Activated T-helper 1 cell treated with Interleukin-2 at 50 U/mL for 16 hours (primary cell): ENCODE results near the gene SLC25A22.

ENCODE experiments used
- DNase-seq: peaks from one replicate; pipeline ENCODE4 v3.0.0-alpha.2; 2020; ENCODE audit warnings: low read depth

The SLC25A22 gene

DNA sequence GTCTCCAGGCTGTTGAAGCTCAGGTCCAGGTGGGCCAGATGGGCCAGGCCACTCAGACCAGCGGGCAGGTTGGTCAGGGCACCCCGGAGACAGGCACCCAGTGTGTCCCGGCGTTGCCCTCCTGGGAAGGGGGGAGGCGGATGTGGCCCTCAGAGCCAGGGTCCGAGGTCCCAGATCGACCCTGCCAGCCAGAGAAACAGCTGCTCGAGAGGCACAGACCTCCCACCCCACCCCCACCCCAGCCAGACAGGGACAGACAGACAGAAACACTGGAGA lies 5.3 kb upstream of the SLC25A22 start:
- no peak for DNase-seq

DNA sequence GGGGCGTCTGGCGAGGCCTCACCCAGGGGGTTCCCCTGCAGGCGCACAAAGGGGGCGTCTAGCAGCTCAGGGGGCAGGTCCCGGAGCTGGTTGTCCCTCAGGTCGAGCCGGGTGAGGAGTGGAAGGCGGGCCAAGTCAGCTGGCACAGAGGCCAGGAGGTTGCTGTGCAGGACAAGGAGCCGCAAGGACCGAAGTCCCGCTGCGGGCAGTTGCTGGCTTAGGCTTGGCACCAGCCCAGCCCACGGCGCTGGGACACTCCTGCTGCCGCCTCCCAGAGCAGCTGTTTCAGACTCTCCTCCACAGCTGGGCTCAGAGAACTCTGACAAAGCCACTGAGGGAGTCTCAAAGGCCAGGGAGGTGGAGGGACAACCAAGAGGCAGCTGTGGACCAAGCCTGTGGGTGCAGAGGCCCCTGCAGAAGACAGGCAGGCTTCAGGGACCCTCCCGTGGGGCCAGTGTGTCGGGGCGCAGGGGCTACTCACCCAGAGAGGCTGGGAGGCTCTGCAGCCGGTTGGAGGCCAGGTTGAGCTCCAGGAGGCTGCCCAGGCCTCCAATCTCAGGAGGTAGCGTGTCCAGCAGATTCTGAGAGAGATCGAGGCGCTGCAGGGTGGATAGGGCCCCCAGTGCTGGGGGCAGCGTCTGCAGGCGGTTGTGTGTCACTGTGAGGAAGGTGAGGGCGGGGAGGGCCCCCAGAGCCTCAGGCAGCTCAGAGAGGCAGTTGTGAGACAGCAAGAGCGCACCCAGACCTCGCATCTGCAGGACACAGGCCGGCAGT lies 4.8 kb upstream of the SLC25A22 start:
- no peak for DNase-seq

DNA sequence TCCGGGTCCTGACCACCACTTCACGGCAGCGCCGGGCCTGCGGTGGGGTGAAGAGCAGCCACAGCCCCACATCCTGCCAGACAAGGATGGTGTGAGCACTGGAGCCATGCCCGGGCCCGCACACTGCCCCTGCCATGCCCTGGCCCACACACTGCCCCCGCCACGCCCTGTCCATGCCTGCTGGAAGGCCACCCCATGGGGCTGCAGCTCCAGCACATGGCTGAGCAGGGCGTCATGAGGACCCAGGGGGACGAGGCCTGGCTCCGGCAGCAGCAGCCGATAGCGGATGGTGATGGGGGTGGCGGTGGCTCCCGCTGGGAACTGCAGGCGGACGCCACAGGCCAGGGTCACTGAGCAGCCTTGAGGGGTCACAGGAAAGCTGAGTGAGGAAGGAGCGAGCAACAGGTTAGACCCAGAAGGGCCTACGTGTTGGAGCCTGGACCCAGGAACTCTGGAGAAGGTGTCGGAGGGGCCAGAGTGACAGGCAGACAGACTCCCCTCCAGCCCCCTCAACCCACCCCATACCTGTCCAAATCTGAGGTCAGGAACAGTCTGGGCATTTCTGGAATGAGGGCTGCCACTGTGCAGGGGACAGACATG lies 4.0 kb upstream of the SLC25A22 start:
- no peak for DNase-seq

DNA sequence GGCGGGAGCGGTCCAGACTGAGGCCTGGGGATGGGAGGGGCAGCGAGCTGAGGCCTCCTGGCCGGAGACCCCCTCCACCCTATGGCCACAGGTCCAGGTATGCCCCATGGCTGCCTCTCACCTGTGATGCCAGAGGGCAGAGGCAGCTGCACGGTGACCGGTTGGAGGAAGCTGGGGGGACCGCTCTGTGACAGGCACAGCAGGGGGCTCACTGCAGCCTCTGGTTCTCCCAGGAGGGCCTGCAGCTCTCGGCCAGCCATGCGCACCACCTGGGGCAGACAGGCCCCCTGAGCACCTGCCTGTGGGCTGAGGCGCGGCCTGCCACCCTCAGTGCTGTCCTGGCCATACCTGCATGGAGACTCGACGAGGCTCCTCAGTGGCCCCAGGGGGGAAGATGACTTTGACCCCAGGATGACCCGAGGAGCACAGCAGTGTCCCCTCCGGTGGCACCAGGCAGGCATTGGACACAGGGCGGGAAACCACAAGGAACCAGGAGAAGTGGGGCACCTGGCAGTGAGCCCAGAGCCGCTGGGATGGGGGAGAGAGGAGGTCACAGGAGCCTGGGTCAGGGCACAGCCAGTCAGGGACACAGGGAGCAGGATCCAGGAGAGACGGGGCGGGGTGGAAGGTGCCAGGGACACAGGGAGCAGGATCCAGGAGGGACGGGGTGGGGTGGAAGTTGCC lies 3.2 kb upstream of the SLC25A22 start:
- no peak for DNase-seq

DNA sequence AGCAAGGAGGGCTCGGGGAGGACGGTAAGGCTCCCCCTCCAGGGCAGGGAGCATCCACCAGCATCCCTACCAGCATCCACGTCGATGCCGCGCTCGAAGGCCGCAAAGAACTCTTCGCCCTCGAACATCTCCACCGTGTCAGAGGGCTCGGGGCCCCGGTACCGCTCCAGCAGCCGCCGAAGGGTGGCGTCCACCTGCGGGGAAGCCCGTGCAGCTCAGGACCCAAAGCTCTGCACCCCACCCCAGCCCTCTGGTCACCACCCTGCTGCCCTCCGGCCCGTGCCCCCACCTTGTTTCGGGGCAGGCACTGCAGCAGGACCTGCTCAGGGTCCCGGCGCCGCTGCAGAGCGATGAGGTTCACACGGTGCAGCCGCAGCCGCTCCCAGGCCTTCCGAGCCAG lies 2.4 kb upstream of the SLC25A22 start:
- DNase-seq = no peak

DNA sequence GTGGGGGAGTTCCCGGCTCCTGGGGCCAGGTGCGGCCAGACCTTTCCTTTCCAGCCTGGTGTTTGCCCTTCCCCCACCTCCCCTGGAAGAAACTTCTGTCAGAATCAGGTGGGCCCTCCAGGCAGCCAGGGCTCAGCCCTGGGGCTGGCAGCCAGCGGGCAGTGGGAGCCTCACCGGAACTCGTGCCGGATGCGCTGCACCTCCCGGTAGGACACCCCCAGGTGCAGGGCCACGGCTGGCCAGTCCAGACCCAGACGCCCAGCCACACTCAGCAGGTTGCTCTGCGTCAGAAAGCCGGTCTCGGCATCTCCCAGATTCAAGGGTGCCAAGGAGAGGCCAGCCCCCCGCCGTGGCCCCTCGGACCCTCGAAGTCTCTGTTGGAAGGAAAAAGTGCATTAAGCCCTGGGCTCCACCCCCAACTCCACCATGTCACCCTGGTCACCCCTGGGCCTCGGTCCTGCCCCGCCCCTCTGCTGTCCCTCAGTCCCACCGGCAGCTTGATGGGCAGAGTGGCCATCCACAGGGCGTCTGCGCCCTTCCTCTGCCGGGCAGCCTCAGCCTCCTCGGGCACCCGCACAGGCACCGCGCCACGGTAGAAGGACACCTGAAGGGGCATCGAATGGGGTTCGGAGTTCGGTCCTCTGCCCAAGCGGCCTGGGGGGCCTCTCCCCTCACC lies 1.7 kb upstream of the SLC25A22 start:
- no peak for DNase-seq

DNA sequence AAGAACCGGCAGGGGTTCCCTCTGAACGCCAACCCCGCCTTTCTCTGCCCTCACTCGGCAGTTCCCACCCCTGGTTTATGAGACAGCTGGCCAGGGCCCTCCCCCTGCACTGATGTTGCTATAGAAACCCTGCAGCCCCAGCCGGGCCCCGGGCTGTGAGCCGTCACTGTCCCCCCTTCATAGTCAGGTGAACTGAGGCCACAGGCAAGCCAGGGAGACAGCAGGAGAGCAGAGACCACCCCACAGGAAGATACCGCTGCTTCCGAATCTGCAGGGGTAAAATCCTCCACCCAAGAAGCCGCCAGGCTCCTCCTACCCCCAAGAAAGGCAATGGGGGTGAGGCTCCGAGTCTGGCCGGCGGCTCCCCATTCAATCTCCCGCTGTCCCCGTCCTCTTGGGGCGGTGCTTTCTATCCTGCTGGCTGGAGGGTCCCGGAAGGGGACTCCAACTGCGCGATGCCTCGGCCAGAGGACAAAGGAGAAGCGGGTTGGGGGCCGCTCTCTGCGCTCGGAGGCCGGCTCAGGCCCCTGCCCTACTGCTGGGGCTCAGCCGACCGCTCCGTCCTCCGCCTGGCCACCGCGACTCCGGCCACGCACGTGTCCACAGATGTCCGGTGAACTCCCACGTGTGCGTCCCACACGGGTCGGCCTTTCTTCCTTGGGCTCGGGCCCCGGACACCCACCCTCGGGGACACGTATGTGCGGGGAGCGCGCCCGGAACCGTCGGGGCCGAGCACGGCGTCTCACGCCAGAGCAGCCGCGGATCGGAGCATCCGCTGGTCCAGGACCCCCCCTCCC lies 587 bp downstream of the SLC25A22 start:
- peak; percentile 52 for DNase-seq

DNA sequence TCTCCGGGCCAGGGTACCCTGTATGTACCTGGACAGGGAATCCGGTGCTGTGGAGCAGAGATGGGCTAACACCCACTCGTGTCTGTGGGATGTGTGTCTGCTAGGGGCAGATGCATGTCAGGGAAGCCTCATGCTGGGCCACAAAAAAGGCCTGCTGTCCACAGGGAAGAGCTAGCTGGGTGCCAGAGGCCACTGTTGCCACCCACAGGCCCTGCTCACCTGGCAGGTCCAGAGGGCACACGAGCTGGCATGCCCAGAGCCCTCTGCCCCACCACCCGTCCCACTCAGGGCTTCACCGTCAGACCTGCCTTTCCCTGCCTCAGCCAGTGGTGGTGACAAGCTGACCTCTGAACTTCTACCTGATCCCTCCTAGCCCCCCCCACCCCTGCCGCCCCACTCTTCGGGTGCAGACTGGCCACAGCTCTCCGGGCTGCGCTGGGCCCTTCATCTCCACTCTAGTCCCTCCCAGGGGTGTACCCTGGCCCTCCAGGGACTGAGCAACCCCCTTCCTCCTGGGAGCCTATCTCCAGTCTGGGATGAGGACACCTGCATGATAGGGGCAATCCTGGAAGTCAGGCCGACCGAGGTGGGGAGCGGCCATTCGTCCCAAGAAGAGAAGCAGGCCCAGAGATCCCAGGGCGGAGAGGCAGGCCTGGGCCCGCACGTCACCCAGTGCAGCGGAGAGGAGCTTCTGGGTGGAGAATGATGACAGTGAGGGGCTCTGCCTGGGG lies 1.4 kb downstream of the SLC25A22 start:
- DNase-seq = no peak

DNA sequence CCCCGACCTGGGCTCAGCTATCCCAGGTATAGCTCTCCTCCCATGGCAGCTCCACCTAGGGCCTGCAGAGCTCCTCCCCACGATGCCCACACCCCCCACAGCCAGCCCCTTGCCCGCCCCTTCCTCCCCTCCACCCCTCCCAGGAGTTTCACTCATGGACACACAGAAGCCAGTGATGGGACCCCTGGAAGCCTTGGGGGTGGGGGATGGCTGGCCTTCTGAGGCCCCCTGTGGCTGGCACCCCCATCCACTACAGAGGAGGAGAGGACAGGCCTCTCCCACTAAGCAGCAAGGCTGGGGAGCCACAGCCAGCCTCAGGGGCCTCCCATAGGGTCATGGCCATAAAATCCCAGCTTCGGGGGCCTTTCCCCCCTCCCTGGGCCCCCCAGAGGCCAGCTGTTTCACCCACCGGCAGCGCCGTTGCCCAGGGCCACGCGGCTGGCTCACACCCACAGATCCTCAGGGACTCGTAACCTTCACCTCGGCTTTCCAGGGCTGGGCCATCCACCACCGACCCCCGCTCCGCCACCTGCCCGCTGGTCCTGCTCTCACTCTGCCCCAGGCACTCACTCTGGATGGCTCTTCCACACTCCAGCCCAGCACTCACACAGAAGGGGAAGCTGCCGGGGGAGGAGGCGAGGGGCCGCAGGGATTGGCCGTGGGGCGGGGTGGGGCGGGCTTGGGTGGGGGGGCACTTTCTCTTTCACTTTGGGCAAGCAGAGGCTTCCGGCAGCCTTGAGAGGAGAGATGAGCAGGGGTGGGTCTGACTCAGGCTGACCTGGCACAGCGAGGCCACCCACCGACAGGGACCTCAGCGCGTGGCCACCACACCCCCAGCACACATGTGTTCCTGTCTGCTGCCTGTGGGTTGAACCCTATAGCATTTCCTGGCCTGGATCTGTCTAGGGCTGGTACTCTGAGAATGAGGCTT lies 2.2 kb downstream of the SLC25A22 start:
- DNase-seq = peak; percentile 64

DNA sequence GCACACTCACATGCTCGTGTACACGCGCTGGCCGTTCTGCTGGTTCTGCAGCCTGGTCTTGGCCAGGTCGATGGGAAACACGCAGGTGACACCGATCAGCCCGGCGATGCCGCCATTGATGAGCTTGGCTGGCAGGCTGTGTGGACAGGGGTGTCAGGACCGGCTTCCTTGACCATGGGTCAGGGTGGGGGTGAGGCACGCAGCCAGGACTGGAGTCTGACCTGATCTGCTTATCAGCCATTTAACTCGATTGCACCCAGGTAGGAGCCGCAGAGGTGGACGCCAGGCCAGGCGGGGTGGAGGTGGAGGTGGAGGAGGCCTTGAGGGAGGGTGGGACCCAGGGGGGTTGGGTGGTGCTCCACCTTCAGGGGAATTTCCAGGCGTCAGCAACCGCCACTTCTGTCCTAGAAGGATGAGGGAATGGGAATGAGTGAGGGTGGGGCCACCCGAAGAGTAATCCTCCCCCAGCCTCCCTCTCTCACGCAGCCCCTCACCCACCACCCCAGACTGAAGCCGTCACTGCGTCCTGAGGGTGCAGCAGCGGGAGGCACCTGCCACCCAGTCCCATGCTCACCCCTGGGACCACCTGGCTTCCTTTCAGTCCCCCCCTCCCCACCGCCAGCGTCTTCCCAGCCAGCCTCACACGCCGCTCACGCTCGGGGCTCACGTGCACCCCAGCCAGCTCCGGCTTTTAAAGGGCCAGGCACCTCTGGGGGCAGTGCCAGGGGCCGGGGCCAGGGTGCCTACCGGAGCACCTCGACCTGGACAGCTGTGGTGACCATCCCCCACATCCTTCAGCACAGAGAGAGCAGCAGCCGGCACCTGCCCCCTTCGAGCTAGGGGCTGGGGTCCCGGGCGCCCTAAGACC lies 3.1 kb downstream of the SLC25A22 start:
- no peak for DNase-seq

DNA sequence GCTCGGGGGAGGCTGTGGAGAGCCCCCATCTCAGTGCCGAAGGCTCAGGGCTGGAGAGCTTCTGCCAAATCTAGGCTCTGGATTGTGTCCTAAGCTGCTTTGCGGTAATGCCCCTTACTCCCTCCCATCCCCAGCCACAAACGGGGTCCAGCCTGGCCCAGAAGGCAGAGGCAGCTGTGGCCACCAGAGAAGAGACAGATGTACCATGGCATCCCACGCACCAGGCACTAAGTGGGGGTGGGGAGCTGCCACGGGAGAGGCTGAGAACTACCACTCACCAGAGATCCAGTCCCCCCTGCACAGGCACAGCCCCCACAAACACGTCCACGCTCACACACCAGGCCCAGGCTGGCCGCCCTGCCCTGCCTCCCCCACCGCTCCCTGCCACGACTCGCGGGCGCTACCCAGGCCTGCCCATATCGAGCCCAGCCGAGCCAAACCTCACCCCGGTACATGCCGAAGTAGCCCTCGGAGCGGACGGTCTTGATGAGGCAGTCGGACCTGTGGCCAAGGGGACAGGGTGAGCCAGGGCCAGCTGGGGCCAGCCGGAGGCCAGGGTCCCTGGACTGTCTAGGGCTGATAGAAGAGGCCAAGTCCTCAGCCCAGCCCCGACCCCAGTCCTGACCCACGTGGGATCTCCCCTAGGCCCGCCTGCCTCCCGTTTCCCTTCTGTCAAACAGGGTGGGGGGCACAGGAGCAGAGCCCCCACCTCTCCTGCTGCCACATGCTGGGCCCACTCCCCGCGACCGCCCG lies 3.9 kb downstream of the SLC25A22 start:
- DNase-seq = no peak

DNA sequence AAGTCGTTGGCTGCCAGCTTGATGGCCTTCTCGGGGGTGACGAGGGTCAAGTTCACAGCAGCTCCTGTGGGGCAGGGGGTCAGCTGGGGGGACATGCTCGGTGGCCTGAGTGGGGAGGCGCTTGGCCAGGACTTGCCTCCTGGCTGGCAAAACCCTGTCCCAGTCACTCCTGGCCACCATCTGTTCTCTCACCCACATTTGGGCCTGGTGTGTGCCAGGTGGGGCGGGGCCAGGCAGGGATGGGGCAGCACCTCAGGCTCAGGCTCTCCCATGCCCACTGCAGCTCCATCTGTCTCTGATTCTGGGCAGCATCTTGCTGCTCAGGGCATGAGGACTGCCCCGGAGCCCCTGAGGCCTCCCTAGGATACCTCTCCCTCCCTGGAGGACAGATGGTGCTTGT lies 4.5 kb downstream of the SLC25A22 start:
- no peak for DNase-seq

DNA sequence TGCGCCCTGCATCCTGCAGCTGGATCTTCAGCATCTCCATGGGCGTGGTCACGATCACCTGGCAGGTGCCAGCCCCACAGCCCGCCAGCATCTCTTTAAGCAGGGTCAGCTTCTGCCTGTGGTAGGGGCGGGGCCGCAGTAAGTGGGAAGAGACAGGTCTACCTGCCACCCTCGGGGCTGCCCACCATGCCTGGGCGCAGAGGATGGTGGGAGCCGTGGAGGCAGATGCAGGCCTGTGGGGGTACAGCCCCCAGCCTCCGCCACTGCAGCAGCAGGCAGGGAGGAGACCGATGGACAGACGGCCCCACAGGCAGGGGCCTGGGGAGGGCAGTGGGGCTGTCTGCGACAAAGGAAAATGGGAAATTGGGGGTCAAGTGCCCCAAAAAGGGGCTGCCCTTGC lies 5.2 kb downstream of the SLC25A22 start:
- DNase-seq = no peak

DNA sequence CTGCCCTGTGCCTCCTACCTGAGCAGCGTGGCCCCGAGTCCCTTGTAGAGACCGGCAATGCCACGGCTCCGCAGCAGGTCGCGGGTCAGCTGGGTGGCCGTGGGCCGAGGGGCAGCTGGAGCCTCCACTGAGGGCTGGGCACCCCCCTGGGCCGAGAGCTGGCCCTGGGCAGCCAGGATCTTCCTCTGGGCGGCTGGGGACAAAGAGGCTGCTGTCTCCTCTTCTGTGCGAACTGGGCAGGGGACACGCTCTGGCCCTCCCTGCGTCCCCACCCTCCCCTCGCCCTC lies 5.6 kb downstream of the SLC25A22 start:
- DNase-seq = no peak

DNA sequence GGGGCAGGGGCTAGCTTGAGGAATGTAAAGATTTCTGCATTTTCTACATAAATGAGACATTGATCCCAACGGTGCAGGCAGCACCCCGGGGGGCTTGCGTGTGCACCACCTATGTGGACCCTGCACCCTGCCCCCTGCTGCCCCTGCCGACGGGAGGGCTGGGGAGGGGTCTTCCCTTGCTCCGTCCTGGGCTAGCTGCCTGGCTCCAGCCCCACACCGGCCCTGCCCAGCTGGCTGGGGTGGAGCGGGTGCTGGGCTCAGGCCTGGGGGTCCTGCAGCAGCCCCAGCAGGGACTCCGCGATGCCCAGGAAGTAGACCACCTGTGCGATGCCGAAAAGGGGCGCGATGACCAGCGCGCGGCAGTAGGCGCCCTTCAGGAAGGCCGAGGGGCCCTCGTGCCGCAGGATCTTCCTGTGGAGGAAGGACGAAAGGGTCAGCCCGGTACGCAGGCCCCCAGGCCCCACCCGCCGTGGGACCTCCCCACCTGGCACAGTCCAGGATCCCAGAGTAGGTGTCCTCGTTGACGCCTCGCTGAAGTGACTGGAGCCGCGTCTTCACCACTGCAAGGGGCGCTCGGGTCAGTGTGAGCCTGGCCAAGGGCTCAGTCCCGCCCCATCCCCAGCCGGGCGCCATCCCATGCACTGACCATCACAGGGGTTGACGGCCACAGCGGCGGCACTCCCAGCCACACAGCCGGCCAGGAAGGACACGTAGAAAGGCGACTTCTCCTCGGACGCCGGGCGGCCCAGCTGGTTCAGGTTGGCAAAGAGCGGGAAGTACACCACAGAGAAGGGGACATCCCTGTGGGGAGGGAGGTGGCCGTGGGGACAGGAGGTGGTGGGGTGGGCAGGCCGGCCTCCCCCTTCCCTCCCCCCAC lies 6.2 kb downstream of the SLC25A22 start:
- DNase-seq = no peak

DNA sequence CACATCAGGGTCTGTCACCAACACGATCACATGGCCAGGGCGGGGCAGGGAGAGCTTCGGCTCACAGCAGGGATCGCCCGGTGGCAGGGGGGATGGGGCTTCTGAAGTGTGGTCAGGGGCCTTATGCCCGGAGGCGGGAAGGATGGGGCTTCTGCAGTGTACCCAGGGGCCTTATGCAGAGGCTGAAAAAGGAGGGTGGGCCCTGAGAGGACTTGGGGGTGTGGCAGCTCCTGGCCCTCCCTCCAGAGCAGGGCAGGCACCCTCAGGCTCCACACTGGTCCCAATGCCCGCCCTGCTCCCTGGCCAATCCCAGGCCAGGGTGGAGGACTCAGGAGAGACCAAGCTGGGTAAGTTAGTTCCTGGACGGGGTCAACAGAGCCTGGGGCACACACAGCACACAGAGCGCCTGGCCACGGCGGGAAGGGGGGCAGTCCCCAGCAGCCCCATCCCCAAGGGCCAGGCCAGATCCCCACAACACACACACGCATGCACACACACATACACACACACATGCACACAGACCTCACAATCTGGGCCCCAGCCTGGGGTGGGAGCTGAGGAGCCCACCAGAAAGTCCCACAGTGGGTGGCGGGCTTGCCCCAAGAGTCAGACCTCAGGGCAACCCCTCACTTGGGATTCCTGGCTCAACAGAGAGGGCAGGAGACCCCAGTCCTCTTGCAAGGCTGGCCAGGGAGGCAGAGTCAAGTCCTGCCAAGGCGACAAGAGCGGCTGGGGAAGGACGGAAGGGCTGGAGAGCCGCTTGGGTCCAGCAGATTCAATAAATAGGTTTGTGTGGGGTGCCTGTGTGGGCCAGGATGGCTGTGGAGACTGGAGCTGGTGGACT lies 7.1 kb downstream of the SLC25A22 start:
- no peak for DNase-seq

DNA sequence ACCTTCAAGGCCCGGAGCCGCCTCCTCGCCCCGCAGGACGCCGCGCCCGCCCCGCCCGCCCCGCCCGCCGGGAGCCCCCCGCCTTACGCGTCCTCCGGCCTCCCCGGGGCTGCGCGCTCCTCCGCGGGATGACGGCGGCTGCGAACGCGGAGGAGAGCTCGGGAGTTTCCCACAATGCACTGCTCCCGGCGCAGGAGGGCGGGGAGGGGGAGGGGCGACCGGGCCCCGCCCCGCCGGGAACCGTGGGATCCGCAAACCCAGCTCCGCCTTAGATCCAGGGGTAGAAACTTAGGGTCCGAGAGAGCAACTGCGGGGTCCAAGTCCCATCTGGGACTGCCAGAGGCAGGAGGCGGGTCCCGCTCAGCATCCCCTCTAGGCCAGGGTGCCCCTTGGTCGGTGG lies 8.1 kb downstream of the SLC25A22 start, which contains the start of gene CEND1:
TSS of gene CEND1 (minus strand) at position 148 of the 400 bp plus-strand sequence. CDS start 1,514 bp downstream, outside the sequence.
- no peak for DNase-seq
